ENCODE data around the gene CLEC4F.
"Not testable (repeated sequence)": the region's sequence is repeated elsewhere in the genome, so short reads cannot be mapped to it uniquely, and the experiment has no call there.

Gene CLEC4F

DNA sequence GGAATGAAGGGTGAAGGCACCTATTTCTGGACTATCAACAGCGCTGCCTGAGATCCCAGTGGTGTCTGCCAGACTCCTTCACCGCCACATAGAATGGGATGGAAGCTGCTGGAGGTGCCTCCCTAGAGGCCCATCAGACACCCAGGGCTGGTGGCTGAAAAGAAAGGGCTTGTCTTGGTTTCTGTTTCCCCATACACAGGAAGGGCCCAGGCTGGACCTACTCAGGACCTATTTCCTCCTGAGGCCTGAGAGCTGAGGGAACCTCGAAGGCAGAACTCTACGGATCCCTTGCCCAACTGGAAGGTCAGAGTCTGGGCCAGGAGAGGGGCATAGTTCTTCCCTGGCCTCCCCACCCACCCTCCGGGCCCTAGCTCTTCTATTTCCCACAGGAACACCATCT lies 2.9 kb upstream of the CLEC4F start:
- DNase-seq: no peak

GRCh38 chr2:70822843-70823242 lies 2.4 kb upstream of the CLEC4F start:
- no peak for DNase-seq

DNA sequence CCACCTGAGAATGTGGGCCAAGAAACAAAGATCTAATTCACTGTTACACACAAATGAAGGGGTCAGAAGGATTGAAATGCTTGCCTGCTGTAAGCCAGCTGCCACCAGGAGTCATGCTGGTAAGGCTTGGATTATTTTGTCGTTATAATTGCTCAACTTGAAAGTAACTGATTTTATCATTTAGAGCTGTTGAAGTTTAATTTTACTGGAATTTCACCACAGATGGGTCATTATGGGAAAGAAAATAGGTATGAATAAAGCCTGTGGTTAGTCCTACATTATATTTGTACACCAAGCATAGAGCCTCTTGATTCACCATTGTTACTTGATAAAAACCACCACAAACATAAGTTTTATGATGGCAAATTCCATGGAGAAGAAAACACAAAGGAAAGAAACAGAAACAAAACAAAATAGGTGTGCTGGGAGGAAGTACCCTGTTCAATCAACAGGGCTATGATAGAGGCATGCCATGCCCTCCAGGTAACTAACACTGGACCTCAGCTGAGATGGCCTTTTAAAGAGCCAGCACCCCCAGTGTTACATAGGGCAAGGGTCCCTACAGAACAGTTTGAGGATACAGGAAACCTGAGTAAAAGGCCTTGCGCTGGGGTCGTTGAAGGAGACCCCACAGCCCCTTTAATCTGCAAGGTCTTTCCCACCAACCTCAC lies 3.0 kb downstream of the CLEC4F start:
- no peak for DNase-seq

DNA sequence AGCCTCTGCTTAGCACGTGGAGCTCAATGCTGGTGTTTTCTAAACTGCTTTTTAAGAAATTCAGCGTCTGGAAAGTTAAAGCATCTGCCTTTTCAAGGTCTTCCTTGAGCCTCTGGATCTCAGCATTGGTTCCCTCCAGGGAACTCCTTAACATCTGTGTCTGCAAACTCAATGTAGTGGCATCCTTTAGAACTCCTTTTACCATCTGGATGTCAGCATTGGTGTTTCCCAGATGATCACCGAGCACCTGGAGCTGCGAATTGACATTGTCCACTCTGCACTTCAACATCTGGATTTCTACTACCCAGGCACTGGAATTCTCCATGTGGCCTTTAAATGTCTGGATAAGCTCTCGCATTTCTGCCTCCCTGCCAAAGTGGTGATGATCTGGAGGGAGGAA lies 3.7 kb downstream of the CLEC4F start:
- DNase-seq: no peak

DNA sequence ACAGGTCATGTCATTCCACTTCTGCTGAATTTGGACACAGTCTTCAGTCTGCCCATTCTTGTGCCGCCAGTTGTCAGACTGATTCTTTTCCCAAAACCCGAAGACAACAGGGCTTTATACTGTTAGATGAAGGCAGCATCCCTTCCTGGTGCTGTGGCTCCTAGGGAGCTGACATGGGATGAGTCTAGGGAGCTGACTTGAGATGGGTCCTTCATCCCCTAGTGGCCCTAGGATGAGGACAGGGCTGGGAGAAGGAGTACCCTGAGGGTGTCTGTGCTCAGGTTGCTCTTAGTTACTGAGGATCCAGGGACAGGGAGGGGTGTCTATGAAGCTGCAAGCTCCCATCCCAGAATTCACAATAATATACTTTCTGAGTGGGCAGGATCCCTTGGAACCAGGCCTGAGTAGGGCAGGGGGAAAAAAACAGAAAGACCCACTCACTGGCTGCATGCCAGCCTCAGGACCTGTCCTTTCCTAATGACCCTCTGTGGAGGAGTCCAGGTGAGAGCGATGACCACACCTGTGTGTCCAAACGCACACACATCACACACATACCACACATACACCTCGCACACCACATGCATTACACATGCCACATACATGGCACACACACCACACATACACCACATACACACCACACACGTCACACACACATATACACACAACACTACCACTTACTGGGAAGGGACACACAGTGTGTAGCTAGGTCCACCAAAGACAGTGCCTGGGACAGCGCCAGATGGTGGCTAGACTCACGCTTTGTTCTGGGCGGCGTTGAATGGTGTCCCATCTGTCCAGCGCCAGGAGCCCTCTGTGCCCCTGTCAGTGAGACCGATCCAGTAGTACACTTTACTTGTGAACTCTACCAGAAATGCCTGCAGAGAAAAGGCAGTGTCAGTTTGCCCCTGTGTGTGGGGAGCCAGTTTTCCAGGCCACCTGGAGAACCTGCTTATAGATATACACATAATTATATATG lies 11.1 kb downstream of the CLEC4F start:
- DNase-seq: no peak

- DNase-seq: no peak
These were observed 12.6 kb downstream of the CLEC4F start for GRCh38 chr2:70807828-70808118.

DNA sequence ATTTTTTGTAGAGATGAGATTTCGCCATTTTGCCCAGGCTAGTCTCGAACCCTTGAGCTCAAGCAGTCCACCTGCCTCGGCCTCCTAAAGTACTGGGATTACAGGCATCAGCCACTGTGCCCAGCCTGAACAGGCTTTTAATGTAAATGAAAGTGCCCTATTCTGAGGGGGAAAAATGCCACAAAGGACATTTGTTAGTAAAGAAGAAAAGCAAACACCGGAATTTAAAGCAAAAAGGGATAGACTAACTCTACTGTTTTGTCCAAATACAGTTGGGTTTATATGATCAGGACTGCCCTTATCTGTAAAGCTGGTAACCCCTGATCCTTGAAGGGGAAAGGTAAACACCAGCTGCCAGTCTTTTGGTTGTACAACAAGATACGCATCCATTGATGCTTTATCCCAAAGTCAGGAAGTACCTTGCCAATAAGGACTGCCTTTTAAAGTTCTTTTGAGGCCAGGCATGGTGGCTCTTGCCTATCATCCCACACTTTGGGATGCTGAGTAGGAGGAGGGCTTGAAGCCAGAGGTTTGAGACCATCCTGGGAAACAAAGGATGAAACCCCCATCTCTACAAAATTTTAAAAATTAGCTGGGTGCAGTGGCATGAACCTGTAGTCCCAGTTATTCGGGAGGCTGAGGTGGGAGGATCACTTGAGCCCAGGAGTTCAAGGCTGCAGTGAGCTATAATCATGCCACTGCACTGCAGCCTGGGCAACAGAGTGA lies 13.1 kb downstream of the CLEC4F start:
- no peak for DNase-seq

- DNase-seq: no peak
These were observed 13.8 kb downstream of the CLEC4F start for GRCh38 chr2:70806620-70807019.

- DNase-seq: no peak
These were observed 14.4 kb downstream of the CLEC4F start for GRCh38 chr2:70806013-70806412.

DNA sequence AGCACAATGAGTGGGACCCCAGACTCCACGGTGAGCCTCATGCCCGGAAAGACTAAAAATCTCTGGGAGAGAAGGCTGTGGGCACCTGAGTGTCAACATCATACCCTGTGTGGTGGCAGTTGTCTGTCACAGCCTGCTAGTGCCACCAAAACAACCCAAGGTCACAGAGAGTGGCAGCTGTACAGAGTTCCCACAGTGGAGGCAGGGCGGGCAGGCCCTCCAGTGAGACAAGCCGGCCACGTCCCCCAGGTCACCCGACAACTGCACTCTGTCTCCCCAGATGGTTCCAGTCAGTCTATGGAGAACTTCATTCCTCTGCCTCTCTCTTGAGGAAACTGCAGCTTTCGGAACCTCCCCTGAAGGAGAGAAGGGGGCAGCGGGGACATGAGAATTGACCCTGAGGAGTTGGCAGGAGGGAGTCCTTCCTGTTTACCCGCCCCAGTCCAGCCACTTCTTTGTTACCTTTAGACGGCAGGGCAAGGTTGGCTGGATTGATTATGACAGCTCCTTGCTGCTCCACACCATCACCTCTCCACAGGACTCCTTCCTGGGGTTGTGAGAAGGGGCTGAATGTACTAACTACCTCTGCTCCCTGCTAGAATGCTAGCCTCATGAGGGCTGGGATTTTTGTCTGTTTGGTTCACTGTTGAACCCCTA lies 18.7 kb downstream of the CLEC4F start:
- DNase-seq: no peak

- DNase-seq: no peak
These were observed 20.7 kb downstream of the CLEC4F start for GRCh38 chr2:70799706-70800105.

- DNase-seq: not testable (repeated sequence)
These were observed 22.4 kb downstream of the CLEC4F start for GRCh38 chr2:70797996-70798395.

DNA sequence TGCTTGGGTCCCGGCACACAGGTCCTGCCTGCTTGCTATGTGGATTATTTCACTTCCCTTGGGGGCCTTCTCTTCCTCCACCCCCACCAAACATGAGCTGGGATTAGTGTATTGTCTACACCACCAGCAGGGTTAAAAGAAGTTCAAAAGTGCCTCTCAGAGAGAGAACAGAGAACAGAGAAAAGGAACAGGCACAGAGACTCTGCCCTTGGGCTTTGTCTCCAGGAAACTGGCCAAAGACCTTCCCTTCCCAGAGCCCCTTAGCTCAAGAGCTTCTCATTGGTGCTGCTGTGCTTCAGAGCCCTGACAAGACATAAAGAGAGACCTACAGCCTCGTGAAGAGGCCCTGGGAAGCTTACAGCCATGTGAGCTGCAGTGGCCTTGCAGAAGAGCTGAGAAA lies 22.9 kb downstream of the CLEC4F start:
- no peak for DNase-seq

- no peak for DNase-seq
These were observed 24.1 kb downstream of the CLEC4F start for GRCh38 chr2:70796262-70796661.

DNA sequence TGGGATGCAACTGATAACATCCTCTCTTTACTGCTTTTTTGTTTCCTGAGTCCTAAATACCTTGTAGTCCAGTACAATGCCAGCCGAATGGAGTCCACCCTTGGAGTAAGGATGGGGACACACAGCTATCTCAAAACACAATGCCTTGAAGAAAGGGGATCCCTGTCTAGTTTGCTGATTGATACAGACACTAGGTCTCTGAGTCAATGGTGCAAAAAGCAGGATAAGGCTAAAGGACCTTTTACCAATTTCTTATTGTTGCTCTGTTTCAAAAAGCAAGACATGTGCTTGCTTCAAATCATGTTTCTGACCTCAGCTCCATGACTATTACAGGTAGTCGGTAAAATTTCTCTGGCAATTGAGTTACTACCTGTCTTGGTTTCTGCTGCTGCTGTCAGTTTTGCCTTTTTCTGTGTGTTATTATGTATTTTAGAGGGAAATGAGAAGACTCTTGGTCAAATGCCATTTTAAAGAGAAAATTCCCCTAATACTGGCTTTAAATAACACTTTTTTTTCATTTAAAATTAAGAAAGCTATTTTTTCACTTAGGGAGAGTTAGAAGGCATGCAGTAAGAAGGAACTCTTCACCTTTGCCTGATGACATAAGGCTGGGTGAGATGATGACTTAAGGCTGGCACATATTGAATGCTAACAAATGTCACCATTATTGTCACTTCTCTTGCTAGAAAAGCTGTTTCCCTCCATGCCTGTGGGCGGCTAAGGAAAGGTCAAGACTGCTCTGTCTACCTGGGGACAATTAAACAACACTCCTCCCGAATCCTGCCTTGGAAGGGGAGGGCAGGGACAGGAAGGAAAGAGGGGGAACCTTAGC lies 25.0 kb downstream of the CLEC4F start:
- no peak for DNase-seq

- DNase-seq: no peak
These were observed 26.9 kb downstream of the CLEC4F start for GRCh38 chr2:70793450-70793849.

GRCh38 chr2:70790136-70790828 lies 30.1 kb downstream of the CLEC4F start, which contains the start of gene FIGLA:
Gene FIGLA (minus strand): TSS chr2:70790643. CDS start chr2:70790638, 5 bp downstream.
- no peak for DNase-seq

DNA sequence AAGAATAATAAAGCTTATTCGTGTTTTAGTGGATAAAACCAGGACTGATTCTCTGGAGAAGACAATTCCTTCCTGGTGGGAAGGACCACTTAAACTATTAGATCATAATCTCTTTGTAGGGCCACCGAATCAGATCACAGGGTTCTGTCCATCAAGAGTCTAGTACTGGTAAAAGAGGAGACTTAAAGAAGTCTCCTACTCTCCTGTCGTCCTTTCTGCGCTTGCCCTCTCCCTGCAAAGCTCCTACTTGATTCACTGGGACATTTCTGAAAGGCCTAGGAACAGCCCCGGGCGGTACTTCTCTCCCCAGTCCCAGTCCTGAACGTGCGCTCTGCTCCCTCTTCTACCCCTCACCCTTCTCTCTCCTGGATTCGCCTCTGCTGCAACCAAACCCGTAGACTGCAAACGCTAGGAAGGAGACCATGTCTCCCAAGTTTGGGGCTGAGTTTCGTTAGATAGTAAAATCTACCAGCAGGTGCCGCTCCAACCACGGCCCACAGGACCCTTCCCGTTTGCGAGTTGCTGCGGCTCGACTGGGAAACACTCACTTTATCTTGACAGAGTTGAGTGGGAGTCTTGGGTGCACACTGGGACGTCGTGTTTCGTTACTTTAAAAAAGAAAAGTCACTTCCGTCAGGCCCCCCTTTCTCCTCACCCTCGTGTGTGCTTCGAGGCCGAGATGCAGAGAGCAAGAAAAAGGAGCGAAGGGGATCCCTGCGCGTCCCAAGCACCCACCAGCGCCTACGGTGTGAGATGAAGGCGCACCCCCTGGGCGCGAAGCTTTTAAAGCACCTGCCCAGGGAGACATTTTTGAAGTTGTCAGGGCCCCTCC lies 30.9 kb downstream of the CLEC4F start:
- DNase-seq: no peak

DNA sequence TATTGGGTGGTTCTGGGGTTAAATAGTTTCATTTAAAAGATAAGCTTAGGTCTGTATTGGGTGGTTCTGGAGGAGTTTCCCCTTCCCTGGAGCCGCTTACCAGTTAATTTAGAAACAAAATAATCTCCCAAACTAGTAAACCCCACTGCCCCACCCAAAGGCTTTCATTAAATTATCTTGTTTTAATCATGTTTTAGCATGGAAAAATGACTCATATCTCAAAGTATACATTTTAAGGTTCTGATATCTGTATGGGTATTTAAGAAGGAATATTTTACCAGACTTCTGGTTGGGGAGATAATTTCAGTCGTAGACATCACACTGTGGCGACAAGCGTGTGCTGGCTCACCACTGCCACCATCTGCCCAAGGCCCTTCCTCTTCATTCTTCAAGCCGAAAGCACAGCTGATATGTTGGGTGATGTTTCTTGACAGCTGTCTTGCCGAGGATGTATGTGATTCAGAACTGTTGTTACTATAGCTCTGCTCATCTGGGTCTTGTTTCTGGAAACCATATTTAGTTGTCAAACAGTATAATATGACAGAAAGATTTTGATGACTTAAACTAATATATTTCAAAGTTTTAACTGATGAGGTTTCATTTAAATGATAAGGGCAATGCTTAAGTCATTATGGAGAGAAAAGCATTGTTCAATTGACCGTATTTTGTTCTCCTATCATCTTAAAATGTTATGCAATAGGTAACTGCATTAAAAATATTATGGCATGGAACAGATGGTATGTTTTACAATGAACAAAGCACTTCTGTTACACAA lies 35.1 kb downstream of the CLEC4F start:
- no peak for DNase-seq

GRCh38 chr2:70784320-70784719 lies 36.1 kb downstream of the CLEC4F start:
- no peak for DNase-seq

Data from T1000 (cell line).